Activated CD4-positive, alpha-beta memory T cell treated with anti-CD3 and anti-CD28 coated beads for 36 hours (primary cell): ENCODE measurements around the gene ZNF574. TPM values are rescaled to one million over a fixed set of nuclear protein-coding genes. Genes with fewer than 3 reads are reported as not detected.
A peak's percentile ranks its signal among the peaks of the same experiment; 100 is the strongest.

ENCODE experiments used
- CTCF ChIA-PET: fragments of 350-600 bp; sonication (Branson Sonifier 250); formaldehyde crosslinking; loops from one replicate; lab custom pipeline; 2021; ENCODE audit warnings: antibody characterized with exemption, inconsistent platforms; lab: Charles Lee
- POLR2A ChIA-PET: fragments of 350-600 bp; sonication (Branson Sonifier 250); formaldehyde crosslinking; loops from one replicate; lab custom pipeline; 2021; ENCODE audit warnings: antibody characterized with exemption; lab: Charles Lee
- DNase-seq: peaks from one replicate; pipeline ENCODE4 v3.0.0-alpha.2; 2020
- H3K27ac Mint-ChIP-seq: one replicate; pipeline ENCODE4 v1.8.0; 2021; ENCODE audit warnings: mixed read lengths
- H3K27me3 Mint-ChIP-seq: one replicate; pipeline ENCODE4 v1.8.0; 2021; ENCODE audit warnings: mixed read lengths
- H3K36me3 Mint-ChIP-seq: one replicate; pipeline ENCODE4 v1.8.0; 2021; ENCODE audit warnings: mixed read lengths
- H3K4me1 Mint-ChIP-seq: one replicate; pipeline ENCODE4 v1.8.0; 2021; ENCODE audit warnings: low read depth, mixed read lengths
- H3K4me3 Mint-ChIP-seq: one replicate; pipeline ENCODE4 v1.8.0; 2021; ENCODE audit warnings: mild to moderate bottlenecking, mixed read lengths
- H3K9me3 Mint-ChIP-seq: one replicate; pipeline ENCODE4 v1.8.0; 2021; ENCODE audit warnings: mixed read lengths
- intact Hi-C: fragments of 100-400 bp; cut with micrococcal nuclease; formaldehyde crosslinking; loops from one replicate; pipeline ENCODE4 v1.15.1; 2023
- total RNA-seq, 2 experiments: library from RNA; stranded (reverse); gene quantifications; one replicate each; pipeline ENCODE4 v1.2.3, GENCODE V29; 2021

The ZNF574 gene
- total RNA-seq, 2 experiments from 2014 or later: 12.2 to 13.2 TPM

DNA sequence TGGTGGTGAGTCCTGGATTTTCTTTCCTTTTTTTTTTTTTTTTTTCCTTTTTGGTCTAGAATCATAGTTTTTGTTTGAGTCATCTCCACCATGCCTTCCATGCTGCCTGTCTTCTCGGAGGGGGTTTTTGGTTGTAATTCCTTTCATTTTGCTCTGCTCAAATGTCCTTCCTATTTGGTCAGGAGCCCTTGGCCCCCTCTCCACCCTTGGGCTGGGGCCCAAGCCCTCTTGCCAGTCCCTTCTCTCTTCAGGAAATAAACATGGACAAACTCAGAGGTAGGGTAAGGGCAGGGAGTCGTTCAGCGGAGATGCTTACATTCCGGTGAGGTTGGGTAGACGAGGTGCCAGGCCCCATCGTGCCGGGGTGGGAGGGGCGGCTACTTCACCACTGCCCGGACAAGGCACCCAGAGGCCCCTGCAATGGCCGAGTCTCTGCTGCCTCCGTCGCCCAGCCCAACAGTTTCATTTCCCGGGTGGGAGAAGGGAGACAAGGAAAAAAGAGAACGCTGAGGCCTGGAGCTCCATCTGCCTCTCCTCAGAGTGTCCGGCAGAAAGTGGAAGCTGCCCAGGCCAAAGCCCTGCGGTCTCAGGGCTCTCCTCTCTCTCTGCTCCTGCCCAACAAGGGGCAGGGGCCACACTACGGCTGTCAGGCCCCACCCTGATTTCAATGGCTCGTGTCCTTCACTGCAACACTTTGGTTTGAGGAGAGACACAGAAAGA lies 12.7 kb downstream of the ZNF574 start:
- Mint-ChIP-seq H3K36me3 (peaks cover 14% of the 10 kb centered on the region), H3K9me3 (no peaks in the 10 kb centered on the region), H3K27ac (no peak overlapping the region), H3K27me3 (no peaks in the 10 kb centered on the region), H3K4me1 (peaks cover 26% of the 10 kb centered on the region), H3K4me3 (no peak overlapping the region)
- ChIA-PET POLR2A (no interaction called here), CTCF (no interaction called here)
- intact Hi-C loops: no loop called here
- no peak for DNase-seq

DNA sequence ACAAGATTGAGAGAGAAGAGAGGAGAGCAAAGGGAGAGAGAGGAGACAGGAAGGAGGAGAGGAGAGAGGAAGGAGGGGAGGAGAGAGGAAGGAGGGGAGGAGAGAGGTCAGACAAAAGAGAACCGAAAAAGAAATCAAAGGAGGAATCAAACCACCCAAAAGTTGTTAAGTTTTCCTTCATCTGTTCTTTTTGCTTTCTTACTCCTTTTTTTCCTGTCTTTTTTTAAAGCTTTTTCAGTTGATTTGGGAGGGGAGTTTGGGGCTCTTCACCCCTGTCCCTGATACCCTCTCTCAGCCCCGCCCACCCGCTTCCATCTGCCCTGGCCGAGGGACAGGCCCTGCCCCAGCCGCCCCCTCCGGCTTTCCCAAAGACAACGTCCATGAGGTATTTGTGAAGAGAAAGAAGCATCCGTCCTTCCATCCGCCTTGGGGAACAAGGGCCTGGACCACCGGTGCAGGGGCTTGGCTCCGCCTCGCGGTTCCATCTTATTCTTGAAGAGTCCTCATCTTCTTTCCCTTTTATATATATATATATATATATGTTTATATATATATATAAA lies 13.3 kb downstream of the ZNF574 start:
- Mint-ChIP-seq H3K9me3 (no peaks in the 10 kb centered on the region), H3K27ac (no peak overlapping the region), H3K4me1 (peaks cover 26% of the 10 kb centered on the region), H3K4me3 (no peak overlapping the region), H3K36me3 (peaks cover 20% of the 10 kb centered on the region), H3K27me3 (no peaks in the 10 kb centered on the region)
- ChIA-PET POLR2A (no interaction called here), CTCF (no interaction called here)
- intact Hi-C loops: no loop called here
- DNase-seq: no peak

GRCh38 chr19:42089772-42090171 lies 13.8 kb downstream of the ZNF574 start:
- Mint-ChIP-seq H3K4me3 (no peak overlapping the region), H3K4me1 (peaks cover 26% of the 10 kb centered on the region), H3K27me3 (no peaks in the 10 kb centered on the region), H3K9me3 (no peaks in the 10 kb centered on the region), H3K36me3 (peaks cover 25% of the 10 kb centered on the region), H3K27ac (no peak overlapping the region)
- intact Hi-C loops: no loop called here
- ChIA-PET POLR2A (no interaction called here), CTCF (no interaction called here)
- no peak for DNase-seq

DNA sequence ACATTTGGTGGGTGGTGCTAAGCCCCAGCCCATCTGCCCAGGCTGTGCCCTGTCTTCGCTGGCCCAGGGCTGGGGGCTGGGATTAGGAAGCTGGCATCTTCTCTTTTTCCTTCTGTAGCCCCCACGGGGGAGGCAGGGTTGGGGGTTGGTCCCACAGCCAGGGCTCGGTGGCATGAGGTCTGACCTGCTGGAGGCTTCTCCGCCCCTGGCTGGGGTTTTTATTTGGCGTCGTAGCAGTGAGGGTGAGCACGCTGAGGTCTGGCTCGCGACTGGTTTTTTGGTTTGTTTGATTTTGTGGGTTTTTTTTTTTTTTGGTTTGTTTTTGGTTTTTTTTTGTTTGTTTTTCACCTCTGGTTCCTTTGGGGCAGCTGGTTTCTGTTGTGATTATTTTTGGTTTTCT lies 14.7 kb downstream of the ZNF574 start:
- no peak for DNase-seq
- ChIA-PET CTCF (interaction anchor here (0.7 kb wide), 1 partner anchor 33 kb away, joined by 3 read pairs; no protein-coding TSS in a partner anchor), POLR2A (interaction anchor here (0.6 kb wide), 1 partner anchor 65 kb away, joined by 4 read pairs; no protein-coding TSS in a partner anchor)
- H3K27ac Mint-ChIP-seq: no peak overlapping the region
- no peaks in the 10 kb centered on the region for H3K9me3 Mint-ChIP-seq
- intact Hi-C loops: no loop called here
- peaks cover 26% of the 10 kb centered on the region for H3K4me1 Mint-ChIP-seq
- no peak overlapping the region for H3K4me3 Mint-ChIP-seq
- H3K36me3 Mint-ChIP-seq: peaks cover 33% of the 10 kb centered on the region
- no peaks in the 10 kb centered on the region for H3K27me3 Mint-ChIP-seq

DNA sequence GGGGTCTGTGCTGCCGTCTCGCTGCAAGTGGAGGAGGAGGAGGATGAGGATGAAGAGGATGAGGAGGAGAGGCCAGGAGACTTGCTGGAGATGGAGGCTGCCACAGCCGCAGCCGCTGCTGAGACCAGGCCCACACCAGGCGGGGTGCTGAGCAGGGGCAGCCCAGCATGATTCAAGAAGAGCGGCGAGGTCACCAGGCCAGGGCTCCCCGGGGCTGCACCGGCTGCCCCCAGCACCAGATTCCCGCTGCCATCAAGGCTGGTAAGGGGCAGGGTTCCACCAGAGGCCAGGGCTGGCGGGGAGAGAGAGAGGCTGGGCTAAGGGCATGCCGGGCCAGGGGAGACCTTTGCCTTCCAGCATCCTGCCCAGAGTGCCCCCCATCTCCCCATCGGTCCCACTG lies 15.3 kb downstream of the ZNF574 start:
- POLR2A ChIA-PET: interaction anchor here (0.6 kb wide), 1 partner anchor 64 kb away, joined by 4 read pairs; no protein-coding TSS in a partner anchor
- no peak overlapping the region for H3K27ac Mint-ChIP-seq

DNA sequence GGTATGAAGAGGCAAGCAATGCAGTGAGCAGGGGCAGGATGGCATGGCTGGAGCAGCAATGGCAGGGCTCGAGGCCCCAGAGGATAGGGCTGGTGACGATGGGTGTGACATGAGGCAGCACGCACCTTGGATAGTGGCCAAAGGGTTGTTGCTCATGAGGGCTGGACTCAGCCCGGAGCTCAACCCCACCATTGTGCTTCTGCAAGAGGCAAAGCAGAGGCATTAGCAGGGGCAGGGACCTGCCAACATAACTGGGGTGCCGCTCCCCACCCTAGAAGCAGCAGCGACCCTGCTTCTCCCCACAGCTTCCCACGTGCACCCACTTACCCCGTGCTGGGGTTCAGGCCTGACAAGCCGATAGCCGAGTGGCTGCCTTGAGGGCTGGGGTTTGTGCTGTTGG lies 15.8 kb downstream of the ZNF574 start:
- Mint-ChIP-seq H3K27me3 (no peaks in the 10 kb centered on the region), H3K36me3 (peaks cover 39% of the 10 kb centered on the region), H3K4me3 (no peak overlapping the region), H3K27ac (no peak overlapping the region), H3K9me3 (no peaks in the 10 kb centered on the region), H3K4me1 (peaks cover 26% of the 10 kb centered on the region)
- DNase-seq: no peak
- CTCF ChIA-PET: interaction anchor here (0.6 to 1.4 kb wide), 2 partner anchors 16 to 57 kb away, joined by 4 read pairs; partner anchors contain the start of gene ZNF574
- POLR2A ChIA-PET: no interaction called here
- intact Hi-C loops: no loop called here

More for the DNA sequence above, 15.3 kb downstream of the ZNF574 start:
- intact Hi-C loops: no loop called here
- CTCF ChIA-PET: interaction anchor here (1.4 kb wide), 1 partner anchor 56 kb away, joined by 4 read pairs; no protein-coding TSS in a partner anchor
- Mint-ChIP-seq H3K27me3 (no peaks in the 10 kb centered on the region), H3K9me3 (no peaks in the 10 kb centered on the region), H3K4me3 (no peak overlapping the region), H3K4me1 (peaks cover 26% of the 10 kb centered on the region), H3K36me3 (peaks cover 34% of the 10 kb centered on the region)
- DNase-seq: no peak

GRCh38 chr19:42092350-42092749 lies 16.4 kb downstream of the ZNF574 start:
- CTCF ChIA-PET: interaction anchor here (0.6 to 1.4 kb wide), 2 partner anchors 16 to 57 kb away, joined by 4 read pairs; partner anchors contain the start of gene ZNF574
- Mint-ChIP-seq H3K9me3 (no peaks in the 10 kb centered on the region), H3K36me3 (peaks cover 41% of the 10 kb centered on the region), H3K27me3 (no peaks in the 10 kb centered on the region), H3K4me3 (no peak overlapping the region), H3K27ac (no peak overlapping the region), H3K4me1 (peaks cover 26% of the 10 kb centered on the region)
- peak; percentile 58 for DNase-seq
- POLR2A ChIA-PET: no interaction called here
- intact Hi-C loops: no loop called here

- intact Hi-C loops: no loop called here
- H3K36me3 Mint-ChIP-seq: peaks cover 44% of the 10 kb centered on the region
- H3K4me1 Mint-ChIP-seq: peaks cover 24% of the 10 kb centered on the region
- POLR2A ChIA-PET: no interaction called here
- no peaks in the 10 kb centered on the region for H3K9me3 Mint-ChIP-seq
- no peaks in the 10 kb centered on the region for H3K27me3 Mint-ChIP-seq
- H3K4me3 Mint-ChIP-seq: no peak overlapping the region
- no peak for DNase-seq
- H3K27ac Mint-ChIP-seq: no peak overlapping the region
- CTCF ChIA-PET: interaction anchor here (0.8 to 1.0 kb wide), 2 partner anchors 39 to 90 kb away, joined by 3 to 4 read pairs; partner anchors contain the start of gene POU2F2
Measured at GRCh38 chr19:42093505-42093904, 17.5 kb downstream of the ZNF574 start.

DNA sequence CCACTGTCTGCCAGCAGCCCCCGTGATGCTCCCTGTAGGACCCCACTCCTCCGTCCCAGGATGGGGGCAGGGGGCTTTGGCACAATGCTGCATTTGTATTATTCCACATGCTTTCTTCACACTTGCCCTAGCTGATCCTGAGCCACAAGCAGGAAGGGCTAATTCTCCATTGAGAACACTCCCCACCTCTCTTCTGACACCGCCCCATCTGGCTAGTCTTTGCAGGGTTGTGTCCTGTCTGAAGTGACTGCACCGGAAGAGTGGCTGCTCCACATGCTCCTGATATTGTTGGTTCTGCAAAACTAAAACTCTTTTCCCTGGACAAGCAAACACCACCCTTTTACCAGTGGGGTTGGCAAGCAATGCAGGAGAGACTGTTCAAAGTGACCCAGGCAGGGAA lies 18.0 kb downstream of the ZNF574 start:
- H3K4me1 Mint-ChIP-seq: peaks cover 19% of the 10 kb centered on the region
- intact Hi-C loops: no loop called here
- no peak overlapping the region for H3K27ac Mint-ChIP-seq
- peaks cover 46% of the 10 kb centered on the region for H3K36me3 Mint-ChIP-seq
- no peak overlapping the region for H3K4me3 Mint-ChIP-seq
- no peak for DNase-seq
- CTCF ChIA-PET: interaction anchor here (1.0 to 1.1 kb wide), 2 partner anchors 15 to 39 kb away, joined by 4 read pairs; partner anchors contain the start of gene POU2F2
- H3K27me3 Mint-ChIP-seq: no peaks in the 10 kb centered on the region
- H3K9me3 Mint-ChIP-seq: no peaks in the 10 kb centered on the region
- POLR2A ChIA-PET: no interaction called here

DNA sequence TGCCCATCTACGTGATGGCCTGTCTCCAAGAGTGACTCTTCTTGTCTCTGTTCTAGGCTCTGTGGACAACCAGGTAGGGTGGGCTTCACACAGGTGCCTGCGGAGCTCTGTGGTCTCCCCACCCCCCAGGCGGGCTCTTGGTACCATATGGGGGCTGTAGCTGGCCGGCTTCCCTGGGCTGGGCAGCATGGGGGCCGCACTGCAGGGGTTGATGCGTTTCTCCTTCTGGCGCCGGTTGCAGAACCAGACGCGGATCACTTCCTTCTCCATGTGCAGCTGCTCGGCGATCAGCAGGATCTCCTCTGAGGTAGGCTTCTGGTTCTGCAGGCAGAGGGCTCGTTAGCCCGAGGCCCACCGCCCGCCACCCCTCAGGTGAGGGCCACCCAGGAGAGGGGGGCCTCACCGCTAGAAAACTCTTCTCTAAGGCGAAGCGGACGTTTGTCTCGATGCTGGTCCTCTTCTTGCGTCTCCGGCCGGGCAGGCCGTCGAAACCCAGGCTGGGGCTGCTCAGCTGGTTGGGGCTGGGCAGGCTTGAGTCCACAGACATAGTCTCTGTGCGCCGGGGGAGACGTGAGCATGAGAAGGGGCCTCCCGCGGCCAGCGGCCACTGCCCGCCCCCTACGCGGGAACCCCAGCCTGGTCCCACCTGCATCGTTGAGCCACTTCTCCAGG lies 19.3 kb downstream of the ZNF574 start:
- Mint-ChIP-seq H3K36me3 (peaks cover 55% of the 10 kb centered on the region), H3K4me1 (peaks cover 11% of the 10 kb centered on the region), H3K4me3 (no peak overlapping the region), H3K27ac (no peak overlapping the region), H3K27me3 (no peaks in the 10 kb centered on the region), H3K9me3 (no peaks in the 10 kb centered on the region)
- CTCF ChIA-PET: no interaction called here
- POLR2A ChIA-PET: no interaction called here
- intact Hi-C loops: no loop called here
- no peak for DNase-seq

GRCh38 chr19:42095814-42096230 lies 19.9 kb downstream of the ZNF574 start:
- CTCF ChIA-PET: no interaction called here
- H3K36me3 Mint-ChIP-seq: peaks cover 53% of the 10 kb centered on the region
- H3K4me1 Mint-ChIP-seq: peaks cover 6% of the 10 kb centered on the region
- intact Hi-C loops: no loop called here
- H3K4me3 Mint-ChIP-seq: no peak overlapping the region
- DNase-seq: peak; percentile 20
- H3K27me3 Mint-ChIP-seq: no peaks in the 10 kb centered on the region
- H3K9me3 Mint-ChIP-seq: no peaks in the 10 kb centered on the region
- no peak overlapping the region for H3K27ac Mint-ChIP-seq
- POLR2A ChIA-PET: no interaction called here

- POLR2A ChIA-PET: no interaction called here
- H3K36me3 Mint-ChIP-seq: peaks cover 54% of the 10 kb centered on the region
- intact Hi-C loops: no loop called here
Measured at GRCh38 chr19:42096255-42096837, 20.4 kb downstream of the ZNF574 start.

More at GRCh38 chr19:42096255-42096837, 20.4 kb downstream of the ZNF574 start:
- CTCF ChIA-PET: interaction anchor here (1.0 kb wide), 1 partner anchor 61 kb away, joined by 3 read pairs; no protein-coding TSS in a partner anchor
- H3K4me3 Mint-ChIP-seq: no peak overlapping the region
- peaks cover 2% of the 10 kb centered on the region for H3K4me1 Mint-ChIP-seq
- no peak overlapping the region for H3K27ac Mint-ChIP-seq
- H3K9me3 Mint-ChIP-seq: no peaks in the 10 kb centered on the region
- DNase-seq: no peak
- H3K27me3 Mint-ChIP-seq: no peaks in the 10 kb centered on the region
